ENCODE results near the gene CDH22.

DNA sequence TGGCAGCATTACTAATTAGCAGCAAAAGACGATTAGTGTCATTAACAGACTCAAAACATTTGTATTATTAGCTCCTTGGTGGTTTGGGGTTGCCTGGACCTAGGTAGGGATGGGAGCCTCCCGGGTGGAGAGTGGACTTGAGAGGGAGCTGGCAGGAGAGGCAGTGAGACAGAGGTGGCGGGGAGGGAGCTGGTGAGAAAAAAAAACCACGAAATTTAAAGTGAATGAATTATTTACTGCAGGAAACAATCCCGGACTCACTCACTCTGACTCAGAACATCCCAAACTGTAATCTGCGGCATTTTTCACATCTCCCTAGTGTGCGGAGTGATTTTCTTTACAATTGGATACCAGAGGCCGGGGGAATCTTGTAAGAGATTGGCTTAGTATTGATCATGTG, 14.3 kb upstream of the CDH22 start:
- TF ChIP-seq CTCF (conservative IDR thresholded peaks at IDR 0.05 in 1 of 2, IDR thresholded peaks at IDR 0.05 in 1 of 2; ENCODE audit: low read depth in 1 of 2, low read length in 2 of 2), result no peak
- no peak for TF ChIP-seq EZH2 (IDR thresholded peaks at IDR 0.05; ENCODE audit: low read length, missing control alignments)
